Left lobe of liver (tissue), 2 donors: ENCODE results near the gene PTCH1. TPM values are rescaled to one million over a fixed set of nuclear protein-coding genes. Genes with fewer than 3 reads are reported as not detected.

Source experiments
- ATAC-seq: fragments of 200-7000 bp; cut with Tn5 transposase; one replicate; pipeline ENCODE4 v1.9.1; 2020; ENCODE audit warnings: mild to moderate bottlenecking, moderate library complexity
- DNase-seq: peaks from one replicate; pipeline ENCODE4 v3.0.0-alpha.2; 2020; ENCODE audit warnings: low spot score
- total RNA-seq: library from RNA; stranded (reverse); gene quantifications from one replicate; pipeline ENCODE4 v1.2.1, GENCODE V29; 2021
- donor health status: DM: no; HTN: no; CAD: no; lungs with moderate emphysema.
- donor health status: DM: no; HTN: yes; CAD: no.

Gene PTCH1
- total RNA-seq, 1 donor from 2014 or later: 7.0 TPM

DNA sequence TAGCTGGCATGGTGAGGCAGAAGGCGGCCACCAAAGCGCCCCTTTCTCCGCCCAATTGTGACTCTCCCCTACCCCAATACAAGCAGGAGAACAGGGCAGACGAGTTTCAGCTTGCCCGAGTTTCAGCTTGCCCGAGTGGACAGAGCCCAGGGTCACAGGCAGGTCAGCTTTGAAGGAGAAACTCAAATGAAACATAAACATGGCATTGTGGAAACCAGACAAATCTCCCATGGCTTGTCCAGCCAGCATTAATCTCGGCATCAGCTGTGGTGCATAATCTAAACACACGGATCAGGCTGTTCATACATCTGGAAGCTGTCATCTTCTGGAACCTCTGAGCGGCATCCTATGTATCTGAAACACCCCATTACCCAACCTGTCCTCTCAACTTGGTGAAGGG, 16.9 kb downstream of the PTCH1 start:
- no peak for ATAC-seq
- DNase-seq: no peak

DNA sequence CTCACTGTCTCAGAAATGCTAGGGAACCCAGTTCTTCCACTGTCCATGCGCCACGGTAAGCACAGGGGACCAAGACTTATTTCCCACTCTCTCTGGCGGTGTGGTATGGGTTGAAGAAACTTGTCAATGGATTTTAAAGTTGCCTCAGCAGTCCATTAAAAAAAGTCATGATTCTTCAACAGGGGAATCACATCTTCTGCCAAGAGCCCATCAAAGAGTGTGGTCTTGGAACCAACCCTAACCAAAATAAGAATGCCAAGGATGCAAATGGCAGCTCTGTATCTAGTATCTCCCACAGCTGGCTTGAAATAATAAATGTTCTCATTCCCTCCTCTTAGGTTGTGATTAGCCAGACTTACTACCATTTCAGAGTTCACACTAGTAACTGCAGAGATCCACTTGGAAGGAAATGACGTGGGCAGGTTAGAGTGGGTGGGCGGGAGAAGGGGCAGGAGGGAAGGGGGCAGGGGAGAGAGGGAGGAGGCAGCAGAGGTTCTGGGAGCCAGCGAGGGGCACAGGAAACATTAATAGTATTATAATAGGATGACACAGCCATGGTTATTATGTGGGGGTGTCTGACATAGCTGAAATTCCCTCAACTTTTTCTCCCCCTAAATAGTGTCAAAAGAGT, 17.6 kb downstream of the PTCH1 start:
- no peak for DNase-seq
- ATAC-seq: no peak

DNA sequence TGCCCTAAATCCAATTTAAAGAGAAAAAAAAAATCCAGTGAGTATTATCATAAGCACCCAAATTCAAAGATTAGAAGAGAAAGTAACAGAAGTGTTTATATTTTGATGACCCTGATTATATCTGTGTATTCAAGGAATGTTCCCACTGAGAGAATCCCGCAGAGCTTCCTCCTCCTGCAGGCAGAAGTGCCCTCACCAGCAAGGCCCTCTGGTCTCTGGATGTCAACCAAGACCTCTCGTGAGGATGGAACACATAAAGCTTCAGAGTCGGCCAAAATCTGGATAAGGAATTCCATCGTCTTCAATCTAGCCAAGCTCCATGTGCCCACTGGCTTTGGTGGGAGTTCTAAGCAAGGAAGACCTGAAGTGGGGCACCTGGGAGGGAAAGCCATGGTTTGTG, 18.1 kb downstream of the PTCH1 start:
- ATAC-seq (no peak), DNase-seq (no peak)

DNA sequence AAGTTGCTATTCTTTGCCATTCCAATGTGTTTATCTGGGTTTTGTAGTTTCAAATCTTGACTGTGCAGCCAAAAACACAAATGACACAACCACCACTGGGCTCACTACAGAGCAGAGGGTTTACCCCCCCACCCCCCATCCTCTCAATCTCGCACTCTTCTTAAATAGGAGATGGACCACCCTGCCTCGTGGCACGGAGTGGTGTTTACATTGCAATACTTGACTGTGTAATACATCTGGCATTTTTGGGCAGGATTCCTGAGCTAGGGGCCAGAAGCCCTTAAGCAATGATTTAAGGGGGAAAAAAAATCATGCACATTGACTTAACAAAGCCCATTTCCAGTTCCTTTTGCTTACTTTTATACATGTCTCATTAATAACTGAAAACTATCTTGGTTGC, 19.0 kb downstream of the PTCH1 start:
- no peak for ATAC-seq
- no peak for DNase-seq

DNA sequence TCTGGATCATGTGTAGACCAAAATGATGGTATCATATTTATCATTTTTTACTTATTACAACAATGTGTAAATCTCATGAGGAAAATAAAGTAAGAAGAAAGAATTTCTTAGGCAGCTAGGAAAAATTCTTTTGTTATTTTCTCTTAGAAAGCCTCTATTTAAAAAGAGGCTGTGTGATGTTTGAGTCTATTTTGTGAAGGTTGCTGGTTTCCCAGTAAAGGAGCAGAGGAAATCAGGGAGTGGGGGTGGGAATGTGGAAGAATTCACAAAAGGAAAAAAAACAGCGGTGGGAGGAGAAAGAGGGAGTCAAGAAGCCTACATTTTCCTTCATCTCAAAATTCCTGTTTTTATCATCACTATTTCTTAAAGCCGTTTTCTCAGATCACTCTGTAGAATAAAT, 20.1 kb downstream of the PTCH1 start:
- DNase-seq: no peak
- ATAC-seq: no peak

DNA sequence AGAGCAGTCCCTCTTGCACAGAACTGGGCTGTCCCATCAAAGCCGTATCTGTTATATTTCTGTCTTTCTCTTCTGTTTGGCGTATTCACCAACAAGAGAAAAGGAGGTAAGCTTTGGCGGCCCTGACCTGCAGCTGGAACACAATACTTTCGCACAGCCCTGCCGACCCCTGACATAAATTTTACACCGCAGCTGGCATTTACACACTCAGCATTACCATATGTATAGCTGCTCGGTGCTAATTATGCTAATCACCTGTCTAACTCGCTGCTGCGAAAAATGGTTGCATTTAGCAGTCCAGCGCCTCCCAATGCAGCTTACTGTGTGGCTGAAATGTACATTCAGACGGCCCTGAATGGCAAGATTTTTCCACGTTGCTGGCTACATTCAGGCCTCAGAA, 20.8 kb downstream of the PTCH1 start:
- ATAC-seq: no peak
- no peak for DNase-seq

DNA sequence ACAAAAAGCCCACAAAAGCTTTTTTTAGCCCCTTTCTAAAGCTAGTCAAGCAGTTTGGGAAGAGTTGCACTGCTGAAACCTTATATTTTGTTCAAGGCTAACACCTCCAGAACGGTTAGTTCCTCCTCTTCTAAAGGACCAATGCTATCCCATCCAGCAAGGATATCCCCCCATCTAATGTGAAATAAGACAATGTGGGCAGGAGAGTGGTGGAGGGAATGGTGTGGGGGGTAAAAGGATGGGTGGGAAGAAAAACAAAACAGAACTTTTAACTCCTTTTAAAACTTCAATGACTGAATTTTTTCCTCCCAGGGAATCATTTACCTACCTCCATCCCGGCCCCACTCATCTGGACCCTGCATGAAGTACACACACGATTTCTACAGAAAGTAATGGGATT, 21.2 kb downstream of the PTCH1 start:
- no peak for DNase-seq
- ATAC-seq: no peak

DNA sequence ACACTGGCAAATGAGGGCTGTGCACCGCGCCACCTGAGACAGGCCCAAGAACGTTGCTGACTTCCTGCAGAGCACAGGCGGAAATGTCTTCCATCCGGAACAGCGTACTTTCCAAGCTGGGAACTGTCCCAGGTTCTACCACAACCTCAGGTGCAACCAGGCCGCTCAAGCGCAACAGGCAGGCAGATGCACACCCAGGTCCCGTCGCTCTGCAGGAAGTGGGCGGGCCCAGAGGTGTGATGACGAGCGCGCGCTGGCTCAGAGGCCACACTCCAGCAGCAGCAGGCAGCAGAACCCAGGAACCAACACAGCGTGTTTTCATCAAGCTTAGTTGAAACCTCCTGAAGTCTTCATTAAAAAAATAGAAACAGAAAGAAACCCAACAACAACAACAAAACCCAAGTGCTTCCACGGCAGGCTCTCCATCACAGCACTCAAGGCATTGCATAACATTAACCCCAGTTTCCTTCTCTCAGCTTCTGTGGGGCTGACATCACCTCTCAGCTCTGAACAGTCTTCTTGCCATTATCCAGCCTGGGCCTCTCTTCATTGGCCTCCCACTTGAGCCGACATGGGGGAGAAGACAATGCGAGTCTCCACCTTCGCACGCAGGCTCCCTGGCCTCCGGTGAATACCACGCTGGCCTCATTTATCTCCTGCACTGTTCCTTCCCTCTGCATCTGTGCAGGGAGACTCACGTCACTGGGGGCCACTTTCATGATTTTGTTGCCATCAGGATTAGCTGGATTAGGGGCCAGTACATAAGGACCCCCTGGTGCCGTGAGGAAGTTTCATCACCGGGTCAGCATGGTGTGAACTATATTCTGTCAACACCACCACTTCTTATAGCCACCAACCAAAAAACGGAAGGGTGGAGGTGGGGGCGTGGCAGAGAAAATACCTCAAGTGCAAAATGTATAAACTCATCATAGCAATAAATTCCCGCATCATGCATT, 22.1 kb downstream of the PTCH1 start:
- ATAC-seq (no peak), DNase-seq (no peak)

DNA sequence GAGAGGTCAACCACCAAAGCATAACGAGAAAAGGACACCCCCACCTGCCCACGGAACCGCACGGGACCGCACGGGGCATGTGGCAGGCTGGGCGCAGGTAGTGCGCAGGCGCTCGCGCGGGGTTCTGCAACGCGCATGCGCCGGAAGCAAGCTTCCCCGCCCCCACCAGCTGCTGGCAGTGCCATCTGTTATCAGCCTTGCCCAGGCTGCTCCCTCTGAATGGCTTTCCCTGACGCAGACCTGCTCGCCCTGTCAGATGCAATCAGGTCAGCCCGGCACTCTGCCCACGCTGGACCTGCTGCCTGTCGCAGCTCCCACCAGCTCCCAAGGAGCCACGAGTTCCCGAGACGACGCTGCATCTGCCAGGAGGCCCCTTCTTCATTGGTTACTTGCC, 22.8 kb downstream of the PTCH1 start:
- no peak for ATAC-seq
- DNase-seq: no peak

DNA sequence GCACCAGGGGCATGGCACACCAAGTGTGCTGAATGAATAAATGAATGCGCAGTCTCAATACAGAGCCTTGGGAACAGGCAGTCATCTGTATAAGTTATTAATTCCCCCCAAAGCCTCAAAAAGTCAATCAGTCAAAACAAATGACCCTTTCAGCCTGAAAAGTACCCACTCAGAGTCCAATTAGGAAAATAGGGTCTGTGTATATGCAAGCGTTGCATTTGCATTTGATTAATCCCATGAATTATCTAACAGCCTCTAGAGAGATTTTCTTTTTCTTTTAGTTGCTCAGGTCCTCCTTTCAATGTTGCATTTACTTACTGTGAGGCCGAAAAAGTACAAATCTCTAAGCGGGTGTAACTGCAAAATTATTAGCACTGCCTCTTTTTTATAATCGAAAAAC, 23.4 kb downstream of the PTCH1 start:
- DNase-seq (no peak), ATAC-seq (no peak)

DNA sequence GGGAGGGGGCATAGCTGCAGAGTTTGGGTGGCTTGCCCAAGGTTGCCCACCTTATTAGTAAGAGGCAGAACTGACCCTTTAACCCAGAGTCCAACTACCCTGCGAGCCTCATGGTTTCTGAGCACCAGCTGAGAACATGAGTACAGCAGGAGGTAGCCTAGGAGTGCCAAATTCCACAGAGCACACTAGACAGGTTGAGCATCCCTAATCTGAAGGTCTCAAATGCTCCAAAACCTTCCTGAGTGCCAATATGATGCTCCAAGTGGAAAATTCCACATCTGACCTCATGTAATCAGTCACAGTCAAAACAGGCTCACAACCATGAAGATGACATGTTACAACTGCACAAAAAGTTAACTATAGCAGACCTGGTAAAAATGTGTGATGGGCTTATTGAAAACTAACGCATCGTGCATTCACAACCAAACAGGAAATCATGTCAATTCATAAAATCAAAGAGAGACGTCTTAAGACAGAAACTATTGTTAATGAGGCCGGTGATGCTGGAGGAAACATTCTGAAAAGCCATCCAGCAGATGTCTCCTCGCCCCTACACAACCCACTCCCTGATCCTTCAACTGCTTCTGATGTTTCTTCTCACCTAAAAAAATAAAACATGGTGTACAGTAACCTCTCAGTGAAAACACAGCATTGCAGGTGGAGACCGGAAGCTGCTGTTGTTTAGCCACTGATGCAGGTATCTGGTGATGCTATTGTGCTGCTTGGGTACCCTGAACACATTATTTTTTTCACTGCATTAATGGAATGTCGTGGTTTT, 25.0 kb downstream of the PTCH1 start:
- no peak for DNase-seq
- no peak for ATAC-seq

DNA sequence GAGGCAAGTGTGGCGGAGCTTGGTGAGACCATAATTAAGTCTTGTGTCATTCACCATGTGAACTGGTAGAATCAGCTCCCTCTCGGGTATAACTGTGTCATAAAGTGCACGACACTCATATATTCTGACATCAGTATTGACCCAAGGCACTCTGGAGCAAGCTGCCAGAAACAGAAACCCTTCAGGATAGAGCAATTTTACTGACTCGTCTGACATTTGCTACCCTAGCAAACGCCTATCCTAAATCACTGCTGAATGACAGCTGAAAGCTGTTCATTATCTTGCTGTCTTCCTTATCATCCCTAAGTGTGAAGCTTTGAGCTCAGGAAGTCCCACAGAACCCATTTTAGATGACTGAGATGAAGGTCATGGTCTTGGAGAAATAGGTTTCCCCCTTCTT, 27.8 kb downstream of the PTCH1 start:
- DNase-seq (no peak), ATAC-seq (no peak)

DNA sequence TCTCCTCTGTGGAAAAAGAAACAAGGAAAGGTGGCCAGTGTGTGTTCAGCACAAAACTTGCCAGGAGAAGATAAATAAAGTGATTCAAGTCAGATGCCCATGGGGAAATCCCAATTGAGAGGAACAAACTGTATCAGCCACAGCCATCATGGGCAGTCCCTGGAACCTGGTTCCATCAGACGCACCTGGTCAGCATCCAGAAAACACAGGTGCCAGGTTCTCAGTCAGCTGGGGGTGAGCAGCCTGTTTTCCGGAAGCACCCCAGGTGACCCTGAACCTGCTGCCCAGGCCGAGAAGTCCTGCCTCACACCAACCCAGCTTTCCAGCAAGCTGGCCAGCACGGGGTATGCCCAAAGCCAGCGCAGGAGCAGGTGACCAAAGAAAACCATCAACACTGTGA, 30.5 kb downstream of the PTCH1 start:
- DNase-seq (peak; percentile 75), ATAC-seq (peak; percentile 92)

DNA sequence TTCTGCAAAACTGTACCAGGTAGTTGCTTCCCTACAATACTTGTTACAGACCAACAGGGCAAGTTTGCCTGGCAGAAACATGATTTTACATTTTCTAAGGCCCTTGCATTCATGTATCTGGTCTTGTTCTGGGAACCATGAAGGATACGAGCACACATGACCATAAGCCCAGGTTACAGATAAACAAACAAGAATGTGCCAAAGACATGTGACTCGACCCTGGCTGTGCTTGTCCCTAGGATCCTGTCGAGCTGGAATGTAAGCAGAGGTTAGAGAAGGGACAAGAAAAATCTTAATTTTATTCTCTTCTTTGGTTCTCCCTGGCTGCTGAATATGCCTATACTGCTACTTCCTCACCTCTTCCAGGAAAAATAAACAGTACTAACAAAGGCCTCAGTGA, 32.5 kb downstream of the PTCH1 start:
- ATAC-seq (no peak), DNase-seq (no peak)

DNA sequence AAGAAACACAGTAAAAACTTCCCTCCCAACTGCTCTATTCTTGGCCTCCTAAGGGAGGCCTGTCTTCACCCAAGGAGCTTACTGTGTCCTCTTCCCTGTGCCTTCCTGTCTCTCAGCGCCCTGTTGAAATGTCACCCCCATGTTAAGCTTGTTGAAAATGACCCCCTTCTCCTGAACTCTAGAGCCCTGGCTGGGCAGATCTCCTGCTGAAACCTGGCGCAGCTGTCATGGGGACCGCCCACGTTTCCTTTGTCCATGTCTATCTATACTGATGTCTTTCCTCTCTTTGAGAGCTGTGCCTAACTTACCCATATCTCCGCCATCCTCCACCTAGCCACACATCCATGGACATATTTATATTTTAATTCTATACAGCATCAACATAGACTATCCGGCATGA, 33.3 kb downstream of the PTCH1 start:
- ATAC-seq: no peak
- no peak for DNase-seq

DNA sequence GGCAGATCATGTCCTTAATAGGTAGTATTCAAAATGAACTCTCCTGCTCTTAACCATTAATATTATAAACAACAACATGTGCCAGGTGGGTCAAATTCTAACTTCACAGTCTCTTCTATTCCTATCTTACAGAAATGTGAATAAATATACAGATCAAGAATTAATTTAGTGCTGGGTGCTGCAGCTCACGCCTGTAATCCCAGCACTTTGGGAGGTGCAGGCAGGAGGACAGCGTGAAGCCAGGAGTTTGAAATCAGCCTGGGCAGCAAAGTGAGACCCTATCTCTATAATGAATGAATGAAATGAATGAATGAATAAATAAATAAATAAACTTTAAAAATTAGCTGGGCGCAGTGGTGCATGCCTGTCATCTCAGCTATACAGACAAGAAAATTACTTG, 34.1 kb downstream of the PTCH1 start:
- ATAC-seq: no peak
- no peak for DNase-seq

DNA sequence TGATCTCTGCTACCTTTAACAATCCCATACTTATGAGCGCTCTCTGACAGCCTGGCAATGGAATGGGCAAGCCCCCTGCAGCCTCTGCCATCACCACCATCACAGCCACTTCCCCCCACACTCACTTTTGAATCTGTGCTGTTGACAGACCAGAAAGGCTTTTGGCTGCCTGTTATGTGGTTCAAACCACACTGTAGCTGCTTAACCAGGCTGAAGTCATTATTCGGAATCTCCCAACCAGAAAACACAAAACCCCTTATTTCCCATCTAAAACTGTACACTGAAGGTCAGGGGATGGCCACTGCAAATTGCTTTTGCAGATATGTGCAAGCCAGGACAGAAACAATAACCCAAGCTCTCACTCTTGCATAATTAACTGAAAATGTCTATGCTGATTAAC, 35.8 kb downstream of the PTCH1 start:
- DNase-seq (no peak), ATAC-seq (no peak)

DNA sequence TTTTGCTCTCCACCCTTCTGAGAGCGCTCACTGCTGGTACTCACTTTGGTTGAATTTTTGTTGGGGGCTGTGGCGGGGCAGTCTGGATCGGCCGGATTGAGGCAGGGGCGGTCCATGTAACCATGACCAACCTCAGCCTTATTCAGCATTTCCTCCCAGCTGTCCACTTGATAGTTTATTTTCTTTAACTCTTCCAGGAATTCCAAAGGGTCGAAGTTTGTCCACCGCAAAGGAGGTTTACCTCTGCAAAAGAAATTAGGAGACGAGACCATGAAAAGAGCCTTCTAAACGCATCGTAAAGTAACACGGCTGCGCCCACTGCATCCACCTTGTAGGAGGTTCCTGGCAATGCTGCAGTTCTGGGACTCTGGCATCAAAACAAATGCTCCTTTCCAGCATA, 36.4 kb downstream of the PTCH1 start:
- DNase-seq (no peak), ATAC-seq (no peak)

DNA sequence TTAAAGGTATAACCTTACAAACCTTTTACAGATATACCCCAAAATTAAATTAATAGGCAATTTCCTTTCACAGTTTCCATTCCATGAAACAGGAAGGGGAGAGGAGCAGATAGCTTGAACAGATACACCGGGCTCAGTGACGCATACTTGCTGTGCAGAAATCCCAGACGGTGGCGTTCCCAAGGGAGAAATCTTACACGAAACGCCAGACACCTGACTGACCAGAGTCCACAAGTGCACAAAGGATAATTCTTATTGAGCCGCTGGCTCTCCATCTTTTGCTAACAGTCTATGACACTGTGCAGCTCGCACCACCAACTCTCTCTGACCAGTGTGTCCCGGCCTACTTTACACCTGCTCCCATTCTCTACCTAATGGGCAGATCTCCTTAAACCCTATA, 37.4 kb downstream of the PTCH1 start:
- ATAC-seq (no peak), DNase-seq (no peak)

DNA sequence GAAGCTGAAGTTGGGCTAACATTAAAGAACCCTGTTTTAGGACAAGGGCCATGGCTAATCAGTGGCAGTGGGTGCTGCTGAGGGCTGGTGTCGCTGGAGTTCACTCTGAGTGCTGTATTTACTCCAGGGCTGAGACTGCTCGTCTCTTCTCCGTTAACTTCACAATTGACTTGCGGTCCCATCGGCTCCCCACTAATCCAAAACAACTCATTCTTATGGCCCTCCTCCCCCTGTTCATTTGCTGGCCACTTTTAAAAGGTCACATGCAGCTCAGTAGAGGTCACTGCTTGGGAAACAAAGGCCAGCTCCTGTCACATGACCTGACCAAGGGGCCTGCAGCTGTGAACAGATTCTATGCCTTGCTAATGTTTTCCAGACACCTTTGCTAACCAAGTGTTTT, 38.4 kb downstream of the PTCH1 start:
- no peak for ATAC-seq

DNA sequence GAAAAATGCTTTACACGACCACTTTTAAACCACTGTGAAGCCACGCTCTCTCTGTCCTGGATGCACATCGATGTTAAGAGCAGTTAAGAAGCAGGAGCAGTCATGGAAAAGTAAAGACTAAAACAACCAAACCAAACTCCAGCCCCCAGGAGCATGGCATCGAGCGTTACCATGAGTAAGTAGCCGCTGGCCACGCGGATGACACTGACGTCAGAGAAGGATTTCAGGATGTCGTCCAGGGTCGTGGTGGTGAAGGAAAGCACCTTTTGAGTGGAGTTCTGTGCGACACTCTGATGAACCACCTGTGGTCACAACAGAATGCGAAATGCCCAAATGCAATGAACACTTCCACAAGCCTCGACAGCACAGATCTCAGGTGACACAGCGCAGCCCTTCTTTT, 38.9 kb downstream of the PTCH1 start:
- DNase-seq (no peak), ATAC-seq (no peak)

More for the DNA sequence above, 38.4 kb downstream of the PTCH1 start:
- no peak for DNase-seq

DNA sequence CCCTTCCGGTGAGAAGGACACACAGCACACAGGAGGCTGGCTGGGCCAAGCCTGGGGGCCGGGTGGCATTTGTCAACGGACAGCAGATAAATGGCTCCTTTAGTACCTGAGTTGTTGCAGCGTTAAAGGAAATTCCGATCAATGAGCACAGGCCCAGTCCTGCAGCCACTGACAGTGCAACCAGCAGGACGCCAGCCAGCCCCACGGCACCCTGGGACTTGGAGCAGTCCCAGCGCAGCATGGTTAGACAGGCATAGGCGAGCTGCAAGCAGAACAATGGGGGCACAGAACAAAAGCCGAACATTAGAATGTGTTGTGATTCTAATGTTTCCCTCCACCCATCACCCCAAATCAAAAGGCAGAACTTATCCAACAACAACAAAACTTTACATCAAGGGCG, 39.3 kb downstream of the PTCH1 start:
- ATAC-seq (no peak), DNase-seq (no peak)
